Measurements from ENCODE around the gene ZG16. TPM values are rescaled to one million over a fixed set of nuclear protein-coding genes. Genes with fewer than 3 reads are reported as not detected.

Gene ZG16
- total and polyA plus RNA-seq, 11 donors = 0.04 to 0.08 TPM; not detected in 9

- peak overlapping the region in 5 of 12 donors; percentile 90 to 97 (median 96) for H3K27ac ChIP-seq
- TF ChIP-seq, protein P1, sequence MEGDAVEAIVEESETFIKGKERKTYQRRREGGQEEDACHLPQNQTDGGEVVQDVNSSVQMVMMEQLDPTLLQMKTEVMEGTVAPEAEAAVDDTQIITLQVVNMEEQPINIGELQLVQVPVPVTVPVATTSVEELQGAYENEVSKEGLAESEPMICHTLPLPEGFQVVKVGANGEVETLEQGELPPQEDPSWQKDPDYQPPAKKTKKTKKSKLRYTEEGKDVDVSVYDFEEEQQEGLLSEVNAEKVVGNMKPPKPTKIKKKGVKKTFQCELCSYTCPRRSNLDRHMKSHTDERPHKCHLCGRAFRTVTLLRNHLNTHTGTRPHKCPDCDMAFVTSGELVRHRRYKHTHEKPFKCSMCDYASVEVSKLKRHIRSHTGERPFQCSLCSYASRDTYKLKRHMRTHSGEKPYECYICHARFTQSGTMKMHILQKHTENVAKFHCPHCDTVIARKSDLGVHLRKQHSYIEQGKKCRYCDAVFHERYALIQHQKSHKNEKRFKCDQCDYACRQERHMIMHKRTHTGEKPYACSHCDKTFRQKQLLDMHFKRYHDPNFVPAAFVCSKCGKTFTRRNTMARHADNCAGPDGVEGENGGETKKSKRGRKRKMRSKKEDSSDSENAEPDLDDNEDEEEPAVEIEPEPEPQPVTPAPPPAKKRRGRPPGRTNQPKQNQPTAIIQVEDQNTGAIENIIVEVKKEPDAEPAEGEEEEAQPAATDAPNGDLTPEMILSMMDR (IDR thresholded peaks at IDR 0.05) = no peak
- TF ChIP-seq POLR2A (IDR thresholded peaks at IDR 0.05) = no peak
Observed at GRCh38 chr16:29814592-29814991, 36.5 kb downstream of the ZG16 start.

DNA sequence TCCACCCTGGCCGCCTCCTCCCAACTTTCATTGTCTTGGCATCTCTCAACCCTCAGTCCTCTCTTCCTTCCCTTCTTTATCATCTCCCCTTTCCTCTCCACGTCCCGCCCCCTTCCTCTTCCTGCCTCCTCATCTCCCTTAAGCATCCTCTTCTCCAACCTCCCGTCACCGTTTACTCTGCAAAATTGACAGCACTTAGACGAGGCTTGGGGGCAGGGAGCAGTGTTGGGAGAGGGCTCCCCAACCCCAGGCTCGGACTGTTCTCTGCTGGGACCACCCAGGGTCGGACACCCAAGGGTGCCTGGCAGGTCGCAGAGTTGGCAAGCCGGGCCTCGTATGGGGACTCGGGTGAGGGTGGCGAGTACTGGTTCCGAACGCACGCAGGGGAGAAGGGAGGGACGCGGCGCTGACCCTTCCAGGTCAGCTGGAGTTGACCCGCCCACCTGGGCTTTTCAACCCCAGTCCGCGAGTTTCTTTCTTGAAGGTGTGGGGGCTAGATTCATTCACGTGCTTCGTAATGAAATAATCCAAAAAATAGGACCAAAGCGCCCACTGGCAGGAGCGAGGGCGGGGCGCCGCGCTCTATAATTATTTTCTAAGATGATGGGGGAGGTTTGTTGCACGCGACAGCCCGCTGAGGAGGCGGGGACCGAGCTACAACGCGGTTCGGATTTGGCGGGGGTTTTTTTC, 37.1 kb downstream of the ZG16 start:
- intact Hi-C loops (cut with DNase I) = loop anchor here in 6 of 10 donors (5.0 to 10.0 kb wide), 4 partner anchors 47 to 190 kb away; partner anchors contain the start of genes CDIPT (in 3 of the 6), HIRIP3 (in 1 of the 6) and INO80E (in 1 of the 6)
- Histone ChIP-seq H3K9me3 (no peaks in the 10 kb centered on the region), H3K4me3 (peak overlapping the region; percentile 17 to 91 (median 74)), H3K36me3 (peaks cover 0 to 24% (median 18%) of the 10 kb centered on the region in 9 donors), H3K27me3 (peaks cover 0 to 4% (median 0%) of the 10 kb centered on the region in 9 donors), H3K27ac (peak overlapping the region in 11 of 12 donors; percentile 86 to 97 (median 94)), H3K4me1 (peaks cover 3 to 76% (median 55%) of the 10 kb centered on the region in 12 donors)
- TF ChIP-seq POLR2A (IDR thresholded peaks at IDR 0.05) = no peak
- TF ChIP-seq, protein P1 (IDR thresholded peaks at IDR 0.05) = no peak
- DNase-seq = peak in 4 of 5 donors; percentile 36 to 54 (median 48)
- 5 to 8% (median 7%) methylated on average over 39 of the region's 39 CpGs for WGBS, 4 donors
- ATAC-seq = no peak

More at GRCh38 chr16:29814592-29814991, 36.5 kb downstream of the ZG16 start:
- peaks cover 0 to 4% (median 0%) of the 10 kb centered on the region in 9 donors for H3K27me3 ChIP-seq
- ATAC-seq (no peak), DNase-seq (no peak)
- no peaks in the 10 kb centered on the region for H3K9me3 ChIP-seq
- intact Hi-C loops (cut with DNase I) = loop anchor here in 5 of 10 donors (5.0 to 10.0 kb wide), 5 partner anchors 33 to 190 kb away; partner anchors contain the start of genes HIRIP3 (in 1 of the 5) and INO80E (in 1 of the 5)
- peaks cover 0 to 28% (median 20%) of the 10 kb centered on the region in 9 donors for H3K36me3 ChIP-seq
- WGBS, 4 donors = 80 to 91% (median 89%) methylated on average over 5 of the region's 5 CpGs
- H3K4me3 ChIP-seq = peak overlapping the region in 4 of 12 donors; percentile 67 to 91 (median 74)
- peaks cover 6 to 76% (median 55%) of the 10 kb centered on the region in 12 donors for H3K4me1 ChIP-seq

GRCh38 chr16:29815793-29816693, 38.0 kb downstream of the ZG16 start, which contains the start of gene PAGR1:
TSS of gene PAGR1 (plus strand) at chr16:29816152. CDS start at chr16:29816526, 374 bp downstream.
- ATAC-seq (peak; percentile 80 to 89 (median 86)), DNase-seq (peak; percentile 97 to 99 (median 99))
- Histone ChIP-seq H3K27ac (peak within 1 kb of the TSS; percentile 84 to 97 (median 93)), H3K4me3 (peak within 1 kb of the TSS; percentile 45 to 91 (median 74)), H3K36me3 (peaks cover 0 to 20% (median 15%) of the 10 kb centered on the region in 9 donors), H3K9me3 (no peaks in the 10 kb centered on the region), H3K27me3 (peaks cover 0 to 4% (median 0%) of the 10 kb centered on the region in 9 donors), H3K4me1 (peaks cover 3 to 71% (median 51%) of the 10 kb centered on the region in 12 donors)
- WGBS, 4 donors = 0 to 1% (median 0%) methylated on average over 42 to 70 of the region's 70 CpGs
- intact Hi-C loops (cut with DNase I) = loop anchor here in 6 of 10 donors (5.0 to 10.0 kb wide), 4 partner anchors 46 to 189 kb away; partner anchors contain the start of genes CDIPT (in 3 of the 6), HIRIP3 (in 1 of the 6) and INO80E (in 1 of the 6)
- TF ChIP-seq POLR2A (IDR thresholded peaks at IDR 0.05) = peak in 1 of 2 donors; percentile 60
- TF ChIP-seq, protein P1 (IDR thresholded peaks at IDR 0.05) = peak; percentile 82 to 98 (median 91)
